ENCODE measurements around the gene FTH1.

The FTH1 gene

DNA sequence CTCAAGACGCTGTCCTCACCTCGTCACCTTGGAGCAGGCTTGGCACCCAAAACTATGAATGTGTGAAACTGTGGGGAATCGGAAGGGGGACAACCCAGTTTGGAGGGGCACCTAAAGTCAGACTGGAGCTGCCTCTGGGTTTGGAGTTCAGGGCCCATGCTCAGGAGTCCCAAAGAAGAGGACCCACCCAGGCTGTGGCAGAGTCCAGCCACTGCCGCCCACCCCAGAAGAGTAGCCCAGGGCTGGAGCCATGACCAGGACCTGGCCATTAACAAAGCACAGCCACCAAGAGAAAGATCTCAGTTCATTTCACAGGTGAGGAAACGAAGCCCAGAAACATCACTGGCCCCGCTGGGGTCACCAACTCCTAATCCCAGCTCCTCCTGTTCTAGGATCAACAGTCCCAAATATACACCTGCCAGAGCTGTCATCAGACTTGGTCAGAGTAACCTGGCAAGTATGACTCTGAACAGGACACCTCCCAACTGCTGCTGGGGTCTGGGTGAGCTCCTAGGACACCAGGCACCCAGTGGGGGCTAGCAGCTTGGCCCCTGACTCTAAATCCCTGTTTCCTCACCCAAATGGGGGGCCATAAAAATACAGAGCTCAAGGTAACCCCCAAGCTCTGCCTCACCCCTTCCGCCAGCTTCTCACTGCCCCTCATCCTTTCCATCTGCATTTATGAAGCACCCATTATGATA, 52.8 kb downstream of the FTH1 start:
- no peak for DNase-seq
